A549 (cell line): Measurements from ENCODE around the gene KRTAP10-8. TPM values are rescaled to one million over a fixed set of nuclear protein-coding genes. Genes with fewer than 3 reads are reported as not detected.

ENCODE experiments used
- ATAC-seq, 2 experiments: fragments of 200-7000 bp in 1 of 2; fragments of >200 bp in 1 of 2; cut with Nextera tagmentation in 1 of 2; cut with Tn5 transposase in 1 of 2; 3 replicates each; pipeline versions ENCODE4 v1.8.0 to v1.9.1; 2018 to 2020; ENCODE audit warnings: mild to moderate bottlenecking in 1 of 2, moderate library complexity in 1 of 2
- CTCF ChIA-PET: fragments of 300-600 bp; sonication (Branson Sonifier 250); formaldehyde crosslinking; extraction: SDS; loops from one replicate; lab custom pipeline; 2021; ENCODE audit warnings: antibody characterized with exemption, inconsistent platforms; lab: Yijun Ruan, JAX
- POLR2A ChIA-PET: fragments of 350-600 bp; formaldehyde crosslinking; extraction: SDS; loops from one replicate; lab custom pipeline; 2021; ENCODE audit warnings: antibody characterized with exemption, inconsistent platforms; lab: Yijun Ruan, JAX
- DNase-seq, 2 experiments: peaks; one replicate each; pipeline versions ENCODE4 v3.0.0 to v3.0.0-alpha.2; 2011 to 2016; ENCODE audit warnings: low read depth in 1 of 2, low spot score in 1 of 2
- FAIRE-seq: peaks from 2 replicates; lab custom pipeline; 2011; peaks lifted over from hg19 to GRCh38; lab: Jason Lieb, UNC
- H3K27ac ChIP-seq, 2 experiments: fragments of >200 bp; sonication (Bioruptor Twin); formaldehyde crosslinking; 3 replicates each; pipeline ENCODE4 v1.5.1; 2016 to 2017
- H3K4me1 ChIP-seq: fragments of >200 bp; sonication (Bioruptor Twin); formaldehyde crosslinking; 3 replicates; pipeline ENCODE4 v1.6.1; 2016
- H3K4me2 ChIP-seq: fragments of >200 bp; sonication (Bioruptor Twin); formaldehyde crosslinking; 3 replicates; pipeline ENCODE4 v1.6.1; 2016
- H3K4me3 ChIP-seq: fragments of >200 bp; sonication (Bioruptor Twin); formaldehyde crosslinking; 3 replicates; pipeline ENCODE4 v1.5.1; 2016
- H3K9me3 ChIP-seq: fragments of >200 bp; sonication (Bioruptor Twin); formaldehyde crosslinking; 3 replicates; pipeline ENCODE4 v1.6.1; 2016
- CBX2 ChIP-seq: fragments of 200-600 bp; sonication (generic); IDR thresholded peaks from 2 replicates; pipeline ENCODE4 v1.6.1; 2016; ENCODE audit warnings: low read depth, mild to moderate bottlenecking, borderline replicate concordance
- CBX8 ChIP-seq: fragments of 200-600 bp; sonication (generic); IDR thresholded peaks from 2 replicates; pipeline ENCODE4 v1.6.1; 2016
- CEBPB ChIP-seq, 2 experiments: fragments of >200 bp in 1 of 2; sonication (Bioruptor Twin) in 1 of 2; formaldehyde crosslinking in 1 of 2; IDR thresholded peaks; 2 replicates each; pipeline ENCODE4 v1.6.1; 2012 to 2016
- CHD2 ChIP-seq: fragments of 150-350 bp; IDR thresholded peaks from 2 replicates; pipeline ENCODE4 v1.6.1; 2014; ENCODE audit warnings: low read length; ENCODE audit not compliant: partially characterized antibody
- EHMT2 ChIP-seq: fragments of 200-600 bp; sonication (generic); IDR thresholded peaks from 2 replicates; pipeline ENCODE4 v1.6.1; 2016; ENCODE audit warnings: antibody characterized with exemption, low read depth, mild to moderate bottlenecking, moderate library complexity
- FOSL2 ChIP-seq, 2 experiments: fragments of 450-650 bp in 1 of 2; fragments of >200 bp in 1 of 2; sonication (Bioruptor Twin) in 1 of 2; formaldehyde crosslinking; IDR thresholded peaks; 2 replicates each; pipeline versions ENCODE4 v1.5.0 to v1.6.1; 2016 to 2020; ENCODE audit warnings: mild to moderate bottlenecking in 1 of 2, moderate library complexity in 1 of 2
- FOXS1 ChIP-seq: fragments of 250-450 bp; sonication (Bioruptor Pico); IDR thresholded peaks from 2 replicates; pipeline ENCODE4 v1.5.0; 2020; ENCODE audit warnings: mild to moderate bottlenecking, moderate library complexity
- GATA3 ChIP-seq: IDR thresholded peaks from 2 replicates; pipeline ENCODE4 v1.6.1; 2012; ENCODE audit warnings: borderline replicate concordance
- HEYL ChIP-seq: fragments of 250-450 bp; sonication (Bioruptor Pico); IDR thresholded peaks from 2 replicates; pipeline ENCODE4 v1.8.0; 2021; ENCODE audit warnings: mild to moderate bottlenecking, moderate library complexity
- HOXA7 ChIP-seq: fragments of 250-450 bp; sonication (Bioruptor Pico); IDR thresholded peaks from 2 replicates; pipeline ENCODE4 v1.5.0; 2020; ENCODE audit warnings: mild to moderate bottlenecking, moderate library complexity
- HOXB13 ChIP-seq: fragments of 250-450 bp; sonication (Bioruptor Pico); IDR thresholded peaks from 2 replicates; pipeline ENCODE4 v1.5.0; 2020; ENCODE audit warnings: low read depth, mild to moderate bottlenecking, moderate library complexity
- RCOR1 ChIP-seq: fragments of 150-350 bp; IDR thresholded peaks from 2 replicates; pipeline ENCODE4 v1.6.1; 2014; ENCODE audit warnings: antibody characterized with exemption, low read length, low read depth
- SREBF2 ChIP-seq: fragments of 450-650 bp; IDR thresholded peaks from 2 replicates; pipeline ENCODE4 v1.6.1; 2014; ENCODE audit warnings: mild to moderate bottlenecking, moderate library complexity
- WGBS: methylation state at CpG from one replicate; pipeline ENCODE4 v1.1.6; 2017; ENCODE audit errors: missing lambda C conversion rate; 5-methylcytosine and 5-hydroxymethylcytosine counted together
- polyA plus RNA-seq, 4 experiments: library from polyadenylated mRNA; depleted of rRNA in 3 of 4; stranded (reverse); fragments of >200 nt; fragmentation: RNase III in 1 of 4; extraction: RNeasy Plus Mini Kit Qiagen cat#74134 plus additional on column Dnase treatment in 1 of 4; gene quantifications; 2 replicates in 3 of 4; 3 replicates in 1 of 4; pipeline ENCODE4 v1.2.3, GENCODE V29; 2011 to 2017
- TF ChIP-seq, protein P1 (sequence below): IDR thresholded peaks from 2 replicates; pipeline ENCODE4 v1.6.1; 2012
- TF ChIP-seq, protein P2 (sequence below): fragments of 200-600 bp; sonication (generic); IDR thresholded peaks from 2 replicates; pipeline ENCODE4 v1.6.1; 2016; ENCODE audit warnings: antibody characterized with exemption, mild to moderate bottlenecking, moderate library complexity
- TF ChIP-seq, protein P3 (sequence below): fragments of >200 bp; sonication (Bioruptor Twin); formaldehyde crosslinking; IDR thresholded peaks from 3 replicates; pipeline ENCODE4 v1.5.1; 2016

Gene KRTAP10-8
- polyA plus RNA-seq, 2 of the 4 experiments (the other 2 are of a cell fraction) = not detected

DNA sequence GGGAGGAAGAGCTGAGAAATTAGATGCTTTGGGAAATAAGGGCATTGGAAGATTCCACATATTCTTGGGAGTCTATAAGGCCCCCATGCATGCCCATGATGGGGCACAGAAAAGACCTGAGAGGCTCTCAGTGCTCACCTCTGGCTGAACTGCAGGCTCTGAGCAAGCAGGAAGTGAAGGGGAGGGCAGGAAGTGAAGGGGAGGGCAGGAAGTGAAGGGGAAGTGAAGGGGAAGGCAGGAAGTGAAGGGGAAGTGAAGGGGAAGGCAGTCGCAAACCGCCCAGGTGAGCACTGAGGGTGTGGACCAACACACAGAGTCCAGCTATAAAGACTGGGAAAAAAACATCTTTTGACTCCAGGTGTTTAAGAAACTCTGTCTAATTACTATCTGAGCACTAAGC, 18.6 kb downstream of the KRTAP10-8 start:
- TF ChIP-seq, protein P1, sequence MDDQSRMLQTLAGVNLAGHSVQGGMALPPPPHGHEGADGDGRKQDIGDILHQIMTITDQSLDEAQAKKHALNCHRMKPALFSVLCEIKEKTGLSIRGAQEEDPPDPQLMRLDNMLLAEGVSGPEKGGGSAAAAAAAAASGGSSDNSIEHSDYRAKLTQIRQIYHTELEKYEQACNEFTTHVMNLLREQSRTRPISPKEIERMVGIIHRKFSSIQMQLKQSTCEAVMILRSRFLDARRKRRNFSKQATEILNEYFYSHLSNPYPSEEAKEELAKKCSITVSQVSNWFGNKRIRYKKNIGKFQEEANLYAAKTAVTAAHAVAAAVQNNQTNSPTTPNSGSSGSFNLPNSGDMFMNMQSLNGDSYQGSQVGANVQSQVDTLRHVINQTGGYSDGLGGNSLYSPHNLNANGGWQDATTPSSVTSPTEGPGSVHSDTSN = no peak
- no peak for TF ChIP-seq CBX8
- TF ChIP-seq CEBPB (IDR thresholded peaks at IDR 0.05) = no peak
- TF ChIP-seq RCOR1 = no peak
- no peak for TF ChIP-seq FOSL2 (IDR thresholded peaks at IDR 0.05)
- no peak for TF ChIP-seq FOSL2 (CRISPR knock-in tag; IDR thresholded peaks at IDR 0.05)
- TF ChIP-seq, protein P2, sequence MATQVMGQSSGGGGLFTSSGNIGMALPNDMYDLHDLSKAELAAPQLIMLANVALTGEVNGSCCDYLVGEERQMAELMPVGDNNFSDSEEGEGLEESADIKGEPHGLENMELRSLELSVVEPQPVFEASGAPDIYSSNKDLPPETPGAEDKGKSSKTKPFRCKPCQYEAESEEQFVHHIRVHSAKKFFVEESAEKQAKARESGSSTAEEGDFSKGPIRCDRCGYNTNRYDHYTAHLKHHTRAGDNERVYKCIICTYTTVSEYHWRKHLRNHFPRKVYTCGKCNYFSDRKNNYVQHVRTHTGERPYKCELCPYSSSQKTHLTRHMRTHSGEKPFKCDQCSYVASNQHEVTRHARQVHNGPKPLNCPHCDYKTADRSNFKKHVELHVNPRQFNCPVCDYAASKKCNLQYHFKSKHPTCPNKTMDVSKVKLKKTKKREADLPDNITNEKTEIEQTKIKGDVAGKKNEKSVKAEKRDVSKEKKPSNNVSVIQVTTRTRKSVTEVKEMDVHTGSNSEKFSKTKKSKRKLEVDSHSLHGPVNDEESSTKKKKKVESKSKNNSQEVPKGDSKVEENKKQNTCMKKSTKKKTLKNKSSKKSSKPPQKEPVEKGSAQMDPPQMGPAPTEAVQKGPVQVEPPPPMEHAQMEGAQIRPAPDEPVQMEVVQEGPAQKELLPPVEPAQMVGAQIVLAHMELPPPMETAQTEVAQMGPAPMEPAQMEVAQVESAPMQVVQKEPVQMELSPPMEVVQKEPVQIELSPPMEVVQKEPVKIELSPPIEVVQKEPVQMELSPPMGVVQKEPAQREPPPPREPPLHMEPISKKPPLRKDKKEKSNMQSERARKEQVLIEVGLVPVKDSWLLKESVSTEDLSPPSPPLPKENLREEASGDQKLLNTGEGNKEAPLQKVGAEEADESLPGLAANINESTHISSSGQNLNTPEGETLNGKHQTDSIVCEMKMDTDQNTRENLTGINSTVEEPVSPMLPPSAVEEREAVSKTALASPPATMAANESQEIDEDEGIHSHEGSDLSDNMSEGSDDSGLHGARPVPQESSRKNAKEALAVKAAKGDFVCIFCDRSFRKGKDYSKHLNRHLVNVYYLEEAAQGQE = no peak
- TF ChIP-seq HEYL = no peak
- TF ChIP-seq SREBF2 = no peak
- no peak for TF ChIP-seq FOXS1
- no peak for TF ChIP-seq GATA3
- TF ChIP-seq CBX2 = no peak
- TF ChIP-seq CHD2 = no peak
- no peak for TF ChIP-seq HOXA7 (CRISPR knock-in tag)
- FAIRE-seq = no peak
- POLR2A ChIA-PET = no interaction called here
- Histone ChIP-seq H3K4me2 (no peak overlapping the region), H3K27ac (no peak overlapping the region), H3K9me3 (peaks cover 6% of the 10 kb centered on the region; the same call in 2 of the 3 replicates), H3K4me1 (no peaks in the 10 kb centered on the region), H3K4me3 (no peak overlapping the region)
- WGBS = 89% methylated on average over 2 of the region's 2 CpGs
- ATAC-seq = no peak
- CTCF ChIA-PET = no interaction called here
- DNase-seq = no peak

DNA sequence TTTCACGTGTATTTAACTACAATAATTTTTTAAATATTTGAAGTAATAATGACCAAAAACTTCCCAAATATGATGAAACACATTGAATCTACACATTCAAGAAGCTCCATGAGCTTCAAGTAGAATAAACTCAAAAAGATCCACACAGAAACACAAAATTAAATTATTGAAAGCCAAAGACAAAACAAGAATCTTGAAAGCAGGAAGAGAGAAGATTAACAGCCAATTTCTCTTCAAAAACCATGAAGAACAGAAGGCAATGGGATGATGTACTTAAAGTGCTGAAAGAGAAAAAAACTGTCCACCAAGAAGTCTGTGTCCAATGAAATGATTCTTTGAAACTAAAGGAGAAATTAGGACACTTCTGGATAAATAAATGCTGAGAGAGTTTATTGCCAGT, 20.2 kb downstream of the KRTAP10-8 start:
- WGBS = 0% methylated on average over 1 of the region's 1 CpG
- TF ChIP-seq RCOR1 (no peak), EHMT2 (no peak), HOXB13 (CRISPR knock-in tag) (no peak)
- TF ChIP-seq, protein P3, sequence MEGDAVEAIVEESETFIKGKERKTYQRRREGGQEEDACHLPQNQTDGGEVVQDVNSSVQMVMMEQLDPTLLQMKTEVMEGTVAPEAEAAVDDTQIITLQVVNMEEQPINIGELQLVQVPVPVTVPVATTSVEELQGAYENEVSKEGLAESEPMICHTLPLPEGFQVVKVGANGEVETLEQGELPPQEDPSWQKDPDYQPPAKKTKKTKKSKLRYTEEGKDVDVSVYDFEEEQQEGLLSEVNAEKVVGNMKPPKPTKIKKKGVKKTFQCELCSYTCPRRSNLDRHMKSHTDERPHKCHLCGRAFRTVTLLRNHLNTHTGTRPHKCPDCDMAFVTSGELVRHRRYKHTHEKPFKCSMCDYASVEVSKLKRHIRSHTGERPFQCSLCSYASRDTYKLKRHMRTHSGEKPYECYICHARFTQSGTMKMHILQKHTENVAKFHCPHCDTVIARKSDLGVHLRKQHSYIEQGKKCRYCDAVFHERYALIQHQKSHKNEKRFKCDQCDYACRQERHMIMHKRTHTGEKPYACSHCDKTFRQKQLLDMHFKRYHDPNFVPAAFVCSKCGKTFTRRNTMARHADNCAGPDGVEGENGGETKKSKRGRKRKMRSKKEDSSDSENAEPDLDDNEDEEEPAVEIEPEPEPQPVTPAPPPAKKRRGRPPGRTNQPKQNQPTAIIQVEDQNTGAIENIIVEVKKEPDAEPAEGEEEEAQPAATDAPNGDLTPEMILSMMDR = no peak
- ChIA-PET CTCF (no interaction called here), POLR2A (interaction anchor here (0.6 kb wide), 1 partner anchor 133 kb away, joined by 3 read pairs; no protein-coding TSS in a partner anchor)
- Histone ChIP-seq H3K27ac (no peak overlapping the region), H3K4me1 (no peaks in the 10 kb centered on the region), H3K4me2 (no peak overlapping the region), H3K9me3 (peaks cover 6% of the 10 kb centered on the region; the same call in 2 of the 3 replicates), H3K4me3 (no peak overlapping the region)
- FAIRE-seq = no peak
- ATAC-seq = no peak
- no peak for DNase-seq
